Panc1 (cell line): ENCODE results near the gene CNKSR1. TPM values are rescaled to one million over a fixed set of nuclear protein-coding genes. Genes with fewer than 3 reads are reported as not detected.
A peak's percentile ranks its signal among the peaks of the same experiment; 100 is the strongest.

Source experiments
- ATAC-seq: fragments of 200-7000 bp; cut with Tn5 transposase; 2 replicates; pipeline ENCODE4 v1.9.1; 2020; ENCODE audit warnings: mild to moderate bottlenecking, moderate library complexity
- Bru-seq: library from RNA; stranded (reverse); fragments of 400-500 nt; gene quantifications from one replicate; lab custom pipeline; 2021; lab: Mats Ljungman, UMichigan
- BruChase-seq, 2 experiments: library from RNA; stranded (reverse); fragments of 400-500 nt; gene quantifications; one replicate each; lab custom pipeline; 2021; lab: Mats Ljungman, UMichigan
- BruUV-seq: library from RNA; stranded (reverse); fragments of 400-500 nt; replicated peaks from 2 replicates; lab custom pipeline; 2021; lab: Mats Ljungman, UMichigan
- CTCF ChIA-PET: fragments of 300-600 bp; sonication (Branson Sonifier 250); formaldehyde crosslinking; loops from one replicate; lab custom pipeline; 2022; ENCODE audit warnings: antibody characterized with exemption; lab: Charles Lee
- POLR2A ChIA-PET: fragments of 300-600 bp; sonication (Branson Sonifier 250); formaldehyde crosslinking; loops from one replicate; lab custom pipeline; 2022; ENCODE audit warnings: antibody characterized with exemption; lab: Charles Lee
- DNase-seq: peaks from one replicate; pipeline ENCODE4 v3.0.0-alpha.2; 2010; ENCODE audit warnings: low read depth, low spot score
- H3K27ac ChIP-seq: 2 replicates; pipeline ENCODE4 v1.5.1; 2011; ENCODE audit warnings: mild to moderate bottlenecking, low read length, inconsistent platforms
- H3K27me3 ChIP-seq: fragments of 200-500 bp; sonication (Bioruptor generic); 2 replicates; pipeline ENCODE4 v1.6.0; 2014; ENCODE audit warnings: low read length, inconsistent platforms; ENCODE audit not compliant: control insufficient read depth, insufficient read depth
- H3K36me3 ChIP-seq: fragments of 200-500 bp; sonication (Bioruptor generic); 2 replicates; pipeline ENCODE4 v1.5.1; 2014; ENCODE audit warnings: inconsistent platforms, mild to moderate bottlenecking, low read length, moderate library complexity; ENCODE audit not compliant: control insufficient read depth, insufficient read depth
- H3K4me1 ChIP-seq: 2 replicates; pipeline ENCODE4 v1.5.1; 2011; ENCODE audit warnings: inconsistent platforms, mild to moderate bottlenecking, low read length, moderate library complexity; ENCODE audit not compliant: control insufficient read depth, insufficient read depth
- H3K4me3 ChIP-seq, 2 experiments: 2 replicates each; pipeline ENCODE4 v1.5.1; 2011 to 2012; ENCODE audit warnings: low read depth in 2 of 2, low read length in 2 of 2, mild to moderate bottlenecking in 2 of 2, inconsistent platforms in 1 of 2, moderate library complexity in 1 of 2
- H3K9me3 ChIP-seq: fragments of 200-500 bp; sonication (Bioruptor generic); 2 replicates; pipeline ENCODE4 v1.5.1; 2014; ENCODE audit warnings: low read depth, mild to moderate bottlenecking, inconsistent platforms, low read length, moderate library complexity; ENCODE audit not compliant: control insufficient read depth, insufficient read depth
- CTCF ChIP-seq: fragments of 450-650 bp; IDR thresholded peaks from 2 replicates; pipeline ENCODE4 v1.5.1; 2017; ENCODE audit warnings: mild to moderate bottlenecking
- POLR2AphosphoS5 ChIP-seq: IDR thresholded peaks from 2 replicates; pipeline ENCODE4 v1.6.1; 2012; ENCODE audit warnings: mild to moderate bottlenecking, low read depth, low read length, moderate library complexity
- SIN3A ChIP-seq: IDR thresholded peaks from 2 replicates; pipeline ENCODE4 v1.6.1; 2012; ENCODE audit warnings: low read depth, mild to moderate bottlenecking, low read length, moderate library complexity, borderline replicate concordance; ENCODE audit not compliant: insufficient read depth
- TCF7L2 ChIP-seq: IDR thresholded peaks from 2 replicates; pipeline ENCODE4 v1.6.1; 2011; ENCODE audit warnings: mild to moderate bottlenecking, low read depth, low read length, inconsistent platforms
- in situ Hi-C: cut with HindIII; loops from 2 replicates; pipeline ENCODE4 v1.10.0; 2016; ENCODE audit warnings: low sequenced_read_pairs, low pct_unique_long_range_greater_than_20kb
- intact Hi-C: fragments of 100-400 bp; cut with micrococcal nuclease; formaldehyde crosslinking; loops from one replicate; pipeline ENCODE4 v1.10.0; 2022; ENCODE audit not compliant: unreplicated experiment
- long read RNA-seq: library from polyadenylated mRNA; unstranded; transcript quantifications from one replicate; pipeline ENCODE4 v2.0.0, GENCODE V29; 2021; ENCODE audit not compliant: unreplicated experiment
- polyA plus RNA-seq: library from polyadenylated mRNA; unstranded; fragments of >200 nt; gene quantifications from one replicate; pipeline ENCODE4 v1.2.1, GENCODE V29; 2012; ENCODE audit warnings: missing spikeins; ENCODE audit not compliant: insufficient read length
- total RNA-seq: library from RNA; stranded (reverse); gene quantifications from one replicate; pipeline ENCODE4 v1.2.1, GENCODE V29; 2021; ENCODE audit not compliant: unreplicated experiment
- TF ChIP-seq, protein P1 (sequence below), 2 experiments: IDR thresholded peaks; 2 replicates each; pipeline ENCODE4 v1.6.1; 2011 to 2012; ENCODE audit warnings: low read depth in 2 of 2, control low read depth in 1 of 2, low read length in 1 of 2, mild to moderate bottlenecking in 1 of 2, moderate library complexity in 1 of 2; ENCODE audit not compliant: insufficient read depth in 1 of 2

CNKSR1 gene
- total RNA-seq (13.7 TPM), Bru-seq, nascent RNA (percentile 50 among the genes with signal in this experiment), BruChase-seq, experiment 1, labeled RNA remaining after a 2-hour chase (percentile 59 among the genes with signal in this experiment), BruChase-seq, experiment 2, labeled RNA remaining after a 6-hour chase (percentile 60 among the genes with signal in this experiment)
- 16.1 TPM for polyA plus RNA-seq
- long read RNA-seq, partial matches to known transcripts = 8 of 15 reads
- long read RNA-seq, other reads (novel, unspliced or antisense) = 4 of 15 reads

DNA sequence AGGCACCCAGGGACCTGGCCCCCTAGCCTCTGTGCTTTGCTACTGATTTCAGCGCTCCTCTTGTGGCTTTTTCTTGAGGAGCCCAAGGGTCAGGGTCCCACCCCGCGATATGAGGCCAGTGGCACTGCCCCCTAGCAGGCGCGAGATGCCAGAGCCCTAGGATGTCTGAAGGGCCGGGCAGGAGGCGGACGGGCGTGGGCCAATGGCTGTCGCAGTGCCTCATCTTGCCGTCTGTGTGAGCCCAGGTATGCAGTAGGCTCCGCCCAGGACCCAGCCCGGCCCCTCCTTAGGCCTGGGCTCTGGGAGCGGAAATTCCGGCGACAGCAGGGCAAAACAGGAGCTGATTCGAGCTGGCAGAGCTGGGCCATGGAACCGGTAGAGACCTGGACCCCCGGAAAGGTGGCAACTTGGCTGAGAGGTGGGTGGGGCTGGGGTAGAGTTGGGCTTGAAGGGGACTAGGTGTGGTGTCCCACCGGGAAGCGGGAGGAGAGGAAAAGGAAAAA, at the start of gene CNKSR1:
CNKSR1 (plus strand) TSS at position 310 of the 503 bp plus-strand sequence; CDS start at position 367, 57 bp downstream.
- intact Hi-C loops = no loop called here
- TF ChIP-seq, protein P1, sequence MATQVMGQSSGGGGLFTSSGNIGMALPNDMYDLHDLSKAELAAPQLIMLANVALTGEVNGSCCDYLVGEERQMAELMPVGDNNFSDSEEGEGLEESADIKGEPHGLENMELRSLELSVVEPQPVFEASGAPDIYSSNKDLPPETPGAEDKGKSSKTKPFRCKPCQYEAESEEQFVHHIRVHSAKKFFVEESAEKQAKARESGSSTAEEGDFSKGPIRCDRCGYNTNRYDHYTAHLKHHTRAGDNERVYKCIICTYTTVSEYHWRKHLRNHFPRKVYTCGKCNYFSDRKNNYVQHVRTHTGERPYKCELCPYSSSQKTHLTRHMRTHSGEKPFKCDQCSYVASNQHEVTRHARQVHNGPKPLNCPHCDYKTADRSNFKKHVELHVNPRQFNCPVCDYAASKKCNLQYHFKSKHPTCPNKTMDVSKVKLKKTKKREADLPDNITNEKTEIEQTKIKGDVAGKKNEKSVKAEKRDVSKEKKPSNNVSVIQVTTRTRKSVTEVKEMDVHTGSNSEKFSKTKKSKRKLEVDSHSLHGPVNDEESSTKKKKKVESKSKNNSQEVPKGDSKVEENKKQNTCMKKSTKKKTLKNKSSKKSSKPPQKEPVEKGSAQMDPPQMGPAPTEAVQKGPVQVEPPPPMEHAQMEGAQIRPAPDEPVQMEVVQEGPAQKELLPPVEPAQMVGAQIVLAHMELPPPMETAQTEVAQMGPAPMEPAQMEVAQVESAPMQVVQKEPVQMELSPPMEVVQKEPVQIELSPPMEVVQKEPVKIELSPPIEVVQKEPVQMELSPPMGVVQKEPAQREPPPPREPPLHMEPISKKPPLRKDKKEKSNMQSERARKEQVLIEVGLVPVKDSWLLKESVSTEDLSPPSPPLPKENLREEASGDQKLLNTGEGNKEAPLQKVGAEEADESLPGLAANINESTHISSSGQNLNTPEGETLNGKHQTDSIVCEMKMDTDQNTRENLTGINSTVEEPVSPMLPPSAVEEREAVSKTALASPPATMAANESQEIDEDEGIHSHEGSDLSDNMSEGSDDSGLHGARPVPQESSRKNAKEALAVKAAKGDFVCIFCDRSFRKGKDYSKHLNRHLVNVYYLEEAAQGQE (IDR thresholded peaks at IDR 0.05; ENCODE audit: insufficient read depth in 1 of 2, low read depth in 2 of 2, low read length in 1 of 2) = no peak
- no peak for TF ChIP-seq CTCF
- 0 out of 2 replicates have a peak, but pooled peaks have one; percentile 17 for TF ChIP-seq TCF7L2
- no peak for TF ChIP-seq SIN3A
- no peak; the same call in 1 of the 2 replicates for TF ChIP-seq POLR2AphosphoS5
- DNase-seq = no peak
- ChIA-PET CTCF (interaction anchor here (1.0 kb wide), 1 partner anchor 57 kb away, joined by 6 read pairs; the partner anchor contains the start of gene CEP85), POLR2A (interaction anchor here (0.6 to 0.7 kb wide), 3 partner anchors 111 to 329 kb away, joined by 3 to 4 read pairs (median 4); partner anchors contain the start of gene PAQR7)
- Histone ChIP-seq H3K4me1 (no peaks in the 10 kb centered on the region; the same call in 1 of the 2 replicates), H3K27me3 (no peaks in the 10 kb centered on the region), H3K4me3 (peak within 1 kb of the TSS; percentile 43 to 65), H3K9me3 (no peaks in the 10 kb centered on the region), H3K36me3 (no peaks in the 10 kb centered on the region; the same call in 1 of the 2 replicates), H3K27ac (peak within 1 kb of the TSS; percentile 73)
- ATAC-seq = peak; percentile 94
- BruUV-seq = no TSS peak
- in situ Hi-C loops = no loop called here

DNA sequence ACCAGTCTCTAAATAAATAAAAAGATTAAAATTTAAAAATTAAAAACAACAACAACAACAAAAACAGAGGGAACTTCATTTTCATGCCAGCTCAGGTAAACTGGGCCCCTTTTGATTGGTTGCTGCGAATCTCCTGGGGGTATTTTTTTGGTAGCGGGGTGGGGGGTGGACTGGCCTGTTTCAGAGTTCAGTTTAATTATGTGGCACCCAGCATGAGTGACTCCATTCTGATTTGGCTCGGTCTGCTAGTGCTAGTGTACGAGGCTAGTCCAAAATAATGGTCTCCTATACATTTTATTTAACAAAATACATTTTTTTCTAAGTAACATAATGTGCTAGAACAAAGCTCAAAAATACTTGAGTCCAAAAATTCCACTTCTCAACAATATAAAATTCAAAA, 47.5 kb upstream of the CNKSR1 start:
- POLR2A ChIA-PET = interaction anchor here (0.7 to 1.2 kb wide), 2 partner anchors 17 to 23 kb away, joined by 4 to 10 read pairs; no protein-coding TSS in a partner anchor
- DNase-seq (no peak), ATAC-seq (no peak)
- H3K4me1 ChIP-seq = peaks cover 11% of the 10 kb centered on the region
- no peaks in the 10 kb centered on the region for H3K9me3 ChIP-seq
- no peaks in the 10 kb centered on the region for H3K27me3 ChIP-seq
- BruUV-seq = no TSS peak
- H3K4me3 ChIP-seq = no peak overlapping the region
- no peak for TF ChIP-seq CTCF
- TF ChIP-seq SIN3A = no peak
- TF ChIP-seq, protein P1 (IDR thresholded peaks at IDR 0.05; ENCODE audit: insufficient read depth in 1 of 2, low read depth in 2 of 2, low read length in 1 of 2) = no peak
- TF ChIP-seq TCF7L2 = no peak
- no peak for TF ChIP-seq POLR2AphosphoS5
- intact Hi-C loops = no loop called here
- no peak overlapping the region for H3K27ac ChIP-seq
- in situ Hi-C loops = no loop called here
- CTCF ChIA-PET = interaction anchor here (0.7 kb wide), 1 partner anchor 39 kb away, joined by 3 read pairs; no protein-coding TSS in a partner anchor
- H3K36me3 ChIP-seq = no peaks in the 10 kb centered on the region
